Activated CD4-positive, alpha-beta memory T cell treated with anti-CD3 and anti-CD28 coated beads for 36 hours (primary cell): ENCODE data around the gene GREM2. TPM values are rescaled to one million over a fixed set of nuclear protein-coding genes. Genes with fewer than 3 reads are reported as not detected.

Source experiments
- CTCF ChIA-PET: fragments of 350-600 bp; sonication (Branson Sonifier 250); formaldehyde crosslinking; loops from one replicate; lab custom pipeline; 2021; ENCODE audit warnings: antibody characterized with exemption, inconsistent platforms; lab: Charles Lee
- POLR2A ChIA-PET: fragments of 350-600 bp; sonication (Branson Sonifier 250); formaldehyde crosslinking; loops from one replicate; lab custom pipeline; 2021; ENCODE audit warnings: antibody characterized with exemption; lab: Charles Lee
- DNase-seq: peaks from one replicate; pipeline ENCODE4 v3.0.0-alpha.2; 2020
- H3K27ac Mint-ChIP-seq: one replicate; pipeline ENCODE4 v1.8.0; 2021; ENCODE audit warnings: mixed read lengths
- H3K27me3 Mint-ChIP-seq: one replicate; pipeline ENCODE4 v1.8.0; 2021; ENCODE audit warnings: mixed read lengths
- H3K36me3 Mint-ChIP-seq: one replicate; pipeline ENCODE4 v1.8.0; 2021; ENCODE audit warnings: mixed read lengths
- H3K4me1 Mint-ChIP-seq: one replicate; pipeline ENCODE4 v1.8.0; 2021; ENCODE audit warnings: low read depth, mixed read lengths
- H3K4me3 Mint-ChIP-seq: one replicate; pipeline ENCODE4 v1.8.0; 2021; ENCODE audit warnings: mild to moderate bottlenecking, mixed read lengths
- H3K9me3 Mint-ChIP-seq: one replicate; pipeline ENCODE4 v1.8.0; 2021; ENCODE audit warnings: mixed read lengths
- intact Hi-C: fragments of 100-400 bp; cut with micrococcal nuclease; formaldehyde crosslinking; loops from one replicate; pipeline ENCODE4 v1.15.1; 2023
- total RNA-seq, 2 experiments: library from RNA; stranded (reverse); gene quantifications; one replicate each; pipeline ENCODE4 v1.2.3, GENCODE V29; 2021

GREM2 gene
- total RNA-seq, 2 experiments from 2014 or later = 0.26 to 0.46 TPM

GRCh38 chr1:240579511-240579910 lies 32.4 kb downstream of the GREM2 start:
- CTCF ChIA-PET = no interaction called here
- H3K4me1 Mint-ChIP-seq = peaks cover 16% of the 10 kb centered on the region
- POLR2A ChIA-PET = no interaction called here
- no peak overlapping the region for H3K27ac Mint-ChIP-seq
- no peaks in the 10 kb centered on the region for H3K27me3 Mint-ChIP-seq
- no peaks in the 10 kb centered on the region for H3K36me3 Mint-ChIP-seq
- DNase-seq = no peak
- H3K9me3 Mint-ChIP-seq = peaks cover under 1% of the 10 kb centered on the region
- intact Hi-C loops = no loop called here
- no peak overlapping the region for H3K4me3 Mint-ChIP-seq

- H3K4me1 Mint-ChIP-seq = peaks cover 16% of the 10 kb centered on the region
- H3K27ac Mint-ChIP-seq = no peak overlapping the region
- no peaks in the 10 kb centered on the region for H3K27me3 Mint-ChIP-seq
- no peak overlapping the region for H3K4me3 Mint-ChIP-seq
- POLR2A ChIA-PET = no interaction called here
- peaks cover 4% of the 10 kb centered on the region for H3K9me3 Mint-ChIP-seq
- DNase-seq = no peak
- H3K36me3 Mint-ChIP-seq = no peaks in the 10 kb centered on the region
- intact Hi-C loops = no loop called here
- CTCF ChIA-PET = no interaction called here
Observed at GRCh38 chr1:240577095-240577494, 34.9 kb downstream of the GREM2 start.

- ChIA-PET POLR2A (no interaction called here), CTCF (no interaction called here)
- Mint-ChIP-seq H3K36me3 (no peaks in the 10 kb centered on the region), H3K9me3 (peaks cover 4% of the 10 kb centered on the region), H3K27me3 (no peaks in the 10 kb centered on the region), H3K27ac (no peak overlapping the region), H3K4me3 (no peak overlapping the region), H3K4me1 (peaks cover 16% of the 10 kb centered on the region)
- peak; percentile 13 for DNase-seq
- intact Hi-C loops = loop anchor here (1.0 kb wide), 2 partner anchors 35 to 111 kb away; no protein-coding TSS in a partner anchor
Observed at GRCh38 chr1:240575981-240576662, 35.8 kb downstream of the GREM2 start.

- no peaks in the 10 kb centered on the region for H3K36me3 Mint-ChIP-seq
- no peak overlapping the region for H3K27ac Mint-ChIP-seq
- H3K4me1 Mint-ChIP-seq = peaks cover 15% of the 10 kb centered on the region
- H3K27me3 Mint-ChIP-seq = no peaks in the 10 kb centered on the region
- DNase-seq = no peak
- H3K4me3 Mint-ChIP-seq = no peak overlapping the region
- ChIA-PET CTCF (no interaction called here), POLR2A (no interaction called here)
- peaks cover 4% of the 10 kb centered on the region for H3K9me3 Mint-ChIP-seq
- intact Hi-C loops = no loop called here
Observed at GRCh38 chr1:240572328-240572727, 39.6 kb downstream of the GREM2 start.

- intact Hi-C loops = no loop called here
- no peaks in the 10 kb centered on the region for H3K36me3 Mint-ChIP-seq
- no peaks in the 10 kb centered on the region for H3K27me3 Mint-ChIP-seq
- no peak overlapping the region for H3K27ac Mint-ChIP-seq
- ChIA-PET CTCF (no interaction called here), POLR2A (no interaction called here)
- H3K4me3 Mint-ChIP-seq = no peak overlapping the region
- peaks cover 4% of the 10 kb centered on the region for H3K9me3 Mint-ChIP-seq
- no peak for DNase-seq
- H3K4me1 Mint-ChIP-seq = peaks cover 10% of the 10 kb centered on the region
Observed at GRCh38 chr1:240571782-240572181, 40.2 kb downstream of the GREM2 start.

GRCh38 chr1:240567066-240567465 lies 44.9 kb downstream of the GREM2 start:
- no peak overlapping the region for H3K4me3 Mint-ChIP-seq
- H3K27me3 Mint-ChIP-seq = no peaks in the 10 kb centered on the region
- H3K36me3 Mint-ChIP-seq = no peaks in the 10 kb centered on the region
- no peak for DNase-seq
- no peaks in the 10 kb centered on the region for H3K9me3 Mint-ChIP-seq
- POLR2A ChIA-PET = no interaction called here
- H3K27ac Mint-ChIP-seq = no peak overlapping the region
- H3K4me1 Mint-ChIP-seq = no peaks in the 10 kb centered on the region
- CTCF ChIA-PET = no interaction called here
- intact Hi-C loops = no loop called here

- Mint-ChIP-seq H3K9me3 (no peaks in the 10 kb centered on the region), H3K36me3 (no peaks in the 10 kb centered on the region), H3K4me3 (no peak overlapping the region), H3K27ac (no peak overlapping the region), H3K27me3 (no peaks in the 10 kb centered on the region), H3K4me1 (no peaks in the 10 kb centered on the region)
- intact Hi-C loops = no loop called here
- POLR2A ChIA-PET = no interaction called here
- DNase-seq = no peak
- CTCF ChIA-PET = no interaction called here
Observed at GRCh38 chr1:240562779-240563178, 49.2 kb downstream of the GREM2 start.

GRCh38 chr1:240562111-240562590 lies 49.8 kb downstream of the GREM2 start:
- intact Hi-C loops = no loop called here
- Mint-ChIP-seq H3K4me3 (no peak overlapping the region), H3K27ac (no peak overlapping the region), H3K9me3 (no peaks in the 10 kb centered on the region), H3K36me3 (no peaks in the 10 kb centered on the region), H3K27me3 (no peaks in the 10 kb centered on the region), H3K4me1 (no peaks in the 10 kb centered on the region)
- CTCF ChIA-PET = no interaction called here
- POLR2A ChIA-PET = no interaction called here
- DNase-seq = no peak

- no peak overlapping the region for H3K4me3 Mint-ChIP-seq
- ChIA-PET CTCF (no interaction called here), POLR2A (no interaction called here)
- no peaks in the 10 kb centered on the region for H3K9me3 Mint-ChIP-seq
- H3K36me3 Mint-ChIP-seq = no peaks in the 10 kb centered on the region
- DNase-seq = no peak
- intact Hi-C loops = no loop called here
- no peak overlapping the region for H3K27ac Mint-ChIP-seq
- H3K27me3 Mint-ChIP-seq = no peaks in the 10 kb centered on the region
- H3K4me1 Mint-ChIP-seq = no peaks in the 10 kb centered on the region
Observed at GRCh38 chr1:240559781-240560180, 52.2 kb downstream of the GREM2 start.

GRCh38 chr1:240555524-240555923 lies 56.4 kb downstream of the GREM2 start:
- intact Hi-C loops = no loop called here
- H3K27me3 Mint-ChIP-seq = no peaks in the 10 kb centered on the region
- H3K4me1 Mint-ChIP-seq = no peaks in the 10 kb centered on the region
- no peaks in the 10 kb centered on the region for H3K36me3 Mint-ChIP-seq
- DNase-seq = no peak
- H3K9me3 Mint-ChIP-seq = no peaks in the 10 kb centered on the region
- CTCF ChIA-PET = no interaction called here
- H3K4me3 Mint-ChIP-seq = no peak overlapping the region
- H3K27ac Mint-ChIP-seq = no peak overlapping the region
- POLR2A ChIA-PET = no interaction called here

GRCh38 chr1:240553351-240553750 lies 58.6 kb downstream of the GREM2 start:
- DNase-seq = no peak
- H3K9me3 Mint-ChIP-seq = no peaks in the 10 kb centered on the region
- H3K27me3 Mint-ChIP-seq = no peaks in the 10 kb centered on the region
- H3K27ac Mint-ChIP-seq = no peak overlapping the region
- H3K4me3 Mint-ChIP-seq = no peak overlapping the region
- POLR2A ChIA-PET = no interaction called here
- H3K36me3 Mint-ChIP-seq = no peaks in the 10 kb centered on the region
- H3K4me1 Mint-ChIP-seq = no peaks in the 10 kb centered on the region
- CTCF ChIA-PET = no interaction called here
- intact Hi-C loops = no loop called here

GRCh38 chr1:240539769-240540414 lies 72.1 kb downstream of the GREM2 start:
- POLR2A ChIA-PET = no interaction called here
- no peaks in the 10 kb centered on the region for H3K9me3 Mint-ChIP-seq
- DNase-seq = no peak
- no peaks in the 10 kb centered on the region for H3K27me3 Mint-ChIP-seq
- H3K4me3 Mint-ChIP-seq = no peak overlapping the region
- peaks cover 15% of the 10 kb centered on the region for H3K4me1 Mint-ChIP-seq
- no peaks in the 10 kb centered on the region for H3K36me3 Mint-ChIP-seq
- CTCF ChIA-PET = no interaction called here
- no peak overlapping the region for H3K27ac Mint-ChIP-seq
- intact Hi-C loops = loop anchor here (10.0 kb wide), 1 partner anchor 55 kb away; no protein-coding TSS in a partner anchor
